ENCODE results near the gene PTPN14.

PTPN14 gene

GRCh38 chr1:214505134-214505533 lies 46.3 kb downstream of the PTPN14 start:
- H3K27ac ChIP-seq = no peak overlapping the region
- TF ChIP-seq CTCF (IDR thresholded peaks at IDR 0.05) (peak; percentile 23; the same call in 1 of the 2 replicates), ZFX (IDR thresholded peaks at IDR 0.05; ENCODE audit: borderline replicate concordance) (no peak)

GRCh38 chr1:214504330-214504729 lies 47.1 kb downstream of the PTPN14 start:
- no peak for TF ChIP-seq ZFX (IDR thresholded peaks at IDR 0.05; ENCODE audit: borderline replicate concordance)
- no peak for TF ChIP-seq CTCF (IDR thresholded peaks at IDR 0.05)
- no peak overlapping the region for H3K27ac ChIP-seq

- H3K27ac ChIP-seq = no peak overlapping the region
- no peak for TF ChIP-seq ZFX (IDR thresholded peaks at IDR 0.05; ENCODE audit: borderline replicate concordance)
- TF ChIP-seq CTCF (IDR thresholded peaks at IDR 0.05) = no peak
Measured at GRCh38 chr1:214503553-214503952, 47.8 kb downstream of the PTPN14 start.

GRCh38 chr1:214500340-214501055 lies 50.9 kb downstream of the PTPN14 start:
- H3K27ac ChIP-seq = no peak overlapping the region
- TF ChIP-seq CTCF (IDR thresholded peaks at IDR 0.05) (no peak), ZFX (IDR thresholded peaks at IDR 0.05; ENCODE audit: borderline replicate concordance) (no peak)

- H3K27ac ChIP-seq = no peak overlapping the region
- no peak for TF ChIP-seq CTCF (IDR thresholded peaks at IDR 0.05)
Measured at GRCh38 chr1:214499732-214500131, 51.7 kb downstream of the PTPN14 start.

- TF ChIP-seq CTCF (IDR thresholded peaks at IDR 0.05) (no peak), ZFX (IDR thresholded peaks at IDR 0.05; ENCODE audit: borderline replicate concordance) (no peak)
Measured at GRCh38 chr1:214498021-214498420, 53.4 kb downstream of the PTPN14 start.

GRCh38 chr1:214496126-214496525 lies 55.3 kb downstream of the PTPN14 start:
- TF ChIP-seq ZFX (IDR thresholded peaks at IDR 0.05; ENCODE audit: borderline replicate concordance) (no peak), CTCF (IDR thresholded peaks at IDR 0.05) (no peak)
- H3K27ac ChIP-seq = no peak overlapping the region

More at GRCh38 chr1:214498021-214498420, 53.4 kb downstream of the PTPN14 start:
- no peak overlapping the region for H3K27ac ChIP-seq

All from 22Rv1 (cell line).